Nephron (organoid): Measurements from ENCODE around the gene TEX30.

ENCODE experiments used
- H3K27ac Mint-ChIP-seq, 3 experiments: 2 replicates each; pipeline ENCODE4 v1.8.0; 2020; ENCODE audit warnings: mixed read lengths in 3 of 3, mild to moderate bottlenecking in 2 of 3, moderate library complexity in 1 of 3
- H3K27me3 Mint-ChIP-seq: 2 replicates; pipeline ENCODE4 v1.8.0; 2021; ENCODE audit warnings: low read depth, mild to moderate bottlenecking, moderate library complexity, mixed read lengths
- H3K36me3 Mint-ChIP-seq: 2 replicates; pipeline ENCODE4 v1.8.0; 2020; ENCODE audit warnings: low read depth, mixed read lengths
- H3K4me1 Mint-ChIP-seq: 2 replicates; pipeline ENCODE4 v1.8.0; 2020; ENCODE audit warnings: mixed read lengths
- H3K4me3 Mint-ChIP-seq, 3 experiments: 2 replicates each; pipeline ENCODE4 v1.8.0; 2020; ENCODE audit warnings: mild to moderate bottlenecking in 3 of 3, mixed read lengths in 3 of 3, moderate library complexity in 2 of 3
- H3K9me3 Mint-ChIP-seq: 2 replicates; pipeline ENCODE4 v1.8.0; 2020; ENCODE audit warnings: mixed read lengths
- CTCF ChIP-seq, 3 experiments: fragments of 200-600 bp; sonication (generic); IDR thresholded peaks; one replicate each; pipeline ENCODE4 v1.5.0; 2021; ENCODE audit warnings: antibody characterized with exemption in 3 of 3; ENCODE audit not compliant: unreplicated experiment in 3 of 3

TEX30 gene

GRCh38 chr13:102751886-102752285 lies 21.7 kb downstream of the TEX30 start:
- no peaks in the 10 kb centered on the region for H3K27me3 Mint-ChIP-seq

DNA sequence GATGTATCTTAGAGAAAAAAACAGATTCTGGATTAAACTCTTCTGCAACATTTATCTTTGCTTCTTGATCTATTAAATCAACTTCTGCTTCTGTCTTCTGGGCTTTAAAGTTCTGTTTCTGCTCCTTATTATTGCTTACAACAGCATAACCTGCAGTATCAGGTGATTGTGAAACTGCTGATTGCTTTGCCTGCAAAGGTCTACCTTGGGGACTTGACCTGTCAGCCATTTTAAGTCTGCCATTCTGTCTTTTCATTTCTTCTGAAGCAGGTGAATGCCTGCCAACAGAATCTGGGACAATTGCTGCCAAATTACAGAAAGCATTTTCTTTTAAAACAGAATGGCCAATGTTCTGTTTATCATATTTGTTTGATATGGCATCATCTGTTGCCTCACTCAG lies 31.1 kb downstream of the TEX30 start:
- Mint-ChIP-seq H3K36me3 (no peaks in the 10 kb centered on the region), H3K27ac (no peak overlapping the region)
- TF ChIP-seq CTCF (IDR thresholded peaks at IDR 0.05; ENCODE audit: unreplicated experiment in 3 of 3) = no peak

More at GRCh38 chr13:102751886-102752285, 21.7 kb downstream of the TEX30 start:
- Mint-ChIP-seq H3K36me3 (no peaks in the 10 kb centered on the region), H3K4me1 (no peaks in the 10 kb centered on the region), H3K4me3 (no peak overlapping the region), H3K27ac (no peak overlapping the region), H3K9me3 (peaks cover 22% of the 10 kb centered on the region)
- no peak for TF ChIP-seq CTCF (IDR thresholded peaks at IDR 0.05; ENCODE audit: unreplicated experiment in 3 of 3)

GRCh38 chr13:102742101-102742500 lies 31.5 kb downstream of the TEX30 start:
- Mint-ChIP-seq H3K9me3 (peaks cover 37% of the 10 kb centered on the region), H3K27me3 (no peaks in the 10 kb centered on the region), H3K27ac (no peak overlapping the region), H3K4me3 (no peak overlapping the region), H3K36me3 (no peaks in the 10 kb centered on the region), H3K4me1 (no peaks in the 10 kb centered on the region)
- no peak for TF ChIP-seq CTCF (IDR thresholded peaks at IDR 0.05; ENCODE audit: unreplicated experiment in 3 of 3)

More for the DNA sequence above, 31.1 kb downstream of the TEX30 start:
- Mint-ChIP-seq H3K4me1 (no peaks in the 10 kb centered on the region), H3K4me3 (no peak overlapping the region), H3K9me3 (peaks cover 39% of the 10 kb centered on the region), H3K27me3 (no peaks in the 10 kb centered on the region)

- Mint-ChIP-seq H3K9me3 (no peaks in the 10 kb centered on the region), H3K4me3 (no peak overlapping the region), H3K4me1 (no peaks in the 10 kb centered on the region), H3K27me3 (no peaks in the 10 kb centered on the region), H3K36me3 (no peaks in the 10 kb centered on the region), H3K27ac (no peak overlapping the region)
- TF ChIP-seq CTCF (IDR thresholded peaks at IDR 0.05; ENCODE audit: unreplicated experiment in 3 of 3) = no peak
These were observed 43.9 kb downstream of the TEX30 start for GRCh38 chr13:102729560-102730270.

DNA sequence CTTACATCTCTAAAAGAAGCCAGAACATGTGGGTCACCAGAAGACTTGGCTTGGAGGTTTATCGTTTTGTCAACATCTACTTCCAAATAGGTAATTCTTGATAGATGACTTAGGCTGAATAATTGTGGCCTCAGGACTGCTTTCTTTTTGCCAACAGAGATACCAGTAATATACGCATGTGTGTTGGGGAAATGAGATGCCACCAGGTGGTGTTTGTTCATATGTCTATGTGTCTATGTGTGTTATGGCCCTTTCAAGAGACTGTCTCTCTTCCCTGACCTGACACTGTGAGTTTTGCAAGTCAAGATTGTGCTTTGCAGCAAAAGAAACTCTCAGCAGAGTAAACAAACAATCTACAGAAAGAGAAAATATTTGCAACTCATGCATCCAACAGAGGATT lies 47.2 kb downstream of the TEX30 start:
- Mint-ChIP-seq H3K36me3 (no peaks in the 10 kb centered on the region), H3K4me1 (no peaks in the 10 kb centered on the region), H3K9me3 (no peaks in the 10 kb centered on the region), H3K4me3 (no peak overlapping the region), H3K27ac (no peak overlapping the region), H3K27me3 (no peaks in the 10 kb centered on the region)
- no peak for TF ChIP-seq CTCF (IDR thresholded peaks at IDR 0.05; ENCODE audit: unreplicated experiment in 3 of 3)

- no peaks in the 10 kb centered on the region for H3K27me3 Mint-ChIP-seq
- no peaks in the 10 kb centered on the region for H3K36me3 Mint-ChIP-seq
- TF ChIP-seq CTCF (IDR thresholded peaks at IDR 0.05; ENCODE audit: unreplicated experiment in 3 of 3) = peak; percentile 34 to 47 (median 41)
These were observed 48.7 kb downstream of the TEX30 start for GRCh38 chr13:102724923-102725322.

More at GRCh38 chr13:102724923-102725322, 48.7 kb downstream of the TEX30 start:
- H3K9me3 Mint-ChIP-seq = no peaks in the 10 kb centered on the region
- peaks cover 2% of the 10 kb centered on the region for H3K4me1 Mint-ChIP-seq
- no peak overlapping the region for H3K4me3 Mint-ChIP-seq
- H3K27ac Mint-ChIP-seq = no peak overlapping the region
